H9 (cell line): ENCODE data around the gene C16orf92. TPM values are rescaled to one million over a fixed set of nuclear protein-coding genes. Genes with fewer than 3 reads are reported as not detected.

Experiments
- DNase-seq: peaks from one replicate; pipeline ENCODE4 v3.0.0-alpha.2; 2017
- H2AFZ ChIP-seq: one replicate; pipeline ENCODE4 v1.6.1; 2013; ENCODE audit warnings: mild to moderate bottlenecking, low read length, control low read depth, moderate library complexity
- H2AK5ac ChIP-seq: 2 replicates; pipeline ENCODE4 v1.6.1; 2013; ENCODE audit warnings: low read length, control low read depth, mixed read lengths; ENCODE audit not compliant: insufficient read length
- H2BK120ac ChIP-seq: one replicate; pipeline ENCODE4 v1.6.1; 2013; ENCODE audit warnings: low read depth, mild to moderate bottlenecking, low read length, control low read depth, inconsistent platforms; ENCODE audit not compliant: poor library complexity, severe bottlenecking
- H2BK12ac ChIP-seq: 2 replicates; pipeline ENCODE4 v1.6.1; 2013; ENCODE audit warnings: low read length, control low read depth, mixed read lengths, low read depth; ENCODE audit not compliant: insufficient read length
- H2BK15ac ChIP-seq: 2 replicates; pipeline ENCODE4 v1.6.1; 2013; ENCODE audit warnings: low read depth, low read length, control low read depth
- H2BK20ac ChIP-seq: one replicate; pipeline ENCODE4 v1.6.1; 2013; ENCODE audit warnings: low read depth, mild to moderate bottlenecking, low read length, control low read depth, inconsistent platforms; ENCODE audit not compliant: poor library complexity, severe bottlenecking
- H2BK5ac ChIP-seq: 2 replicates; pipeline ENCODE4 v1.6.1; 2013; ENCODE audit warnings: low read length, control low read depth, mixed read lengths; ENCODE audit not compliant: insufficient read length
- H3K14ac ChIP-seq: 2 replicates; pipeline ENCODE4 v1.6.1; 2013; ENCODE audit warnings: low read length, control low read depth; ENCODE audit not compliant: insufficient read depth
- H3K18ac ChIP-seq: 2 replicates; pipeline ENCODE4 v1.6.1; 2013; ENCODE audit warnings: low read depth, mild to moderate bottlenecking, mixed read lengths, low read length, control low read depth; ENCODE audit not compliant: insufficient read length
- H3K23ac ChIP-seq: 2 replicates; pipeline ENCODE4 v1.6.1; 2013; ENCODE audit warnings: low read length, control low read depth, mixed read lengths, low read depth; ENCODE audit not compliant: insufficient read length
- H3K23me2 ChIP-seq: 2 replicates; pipeline ENCODE4 v1.6.1; 2013; ENCODE audit warnings: low read depth, mild to moderate bottlenecking, mixed read lengths, low read length, control low read depth; ENCODE audit not compliant: insufficient read length, poor library complexity, severe bottlenecking
- H3K27ac ChIP-seq: 2 replicates; pipeline ENCODE4 v1.5.1; 2013; ENCODE audit warnings: low read length, control low read depth, mixed read lengths, low read depth; ENCODE audit not compliant: insufficient read length
- H3K27me3 ChIP-seq: 2 replicates; pipeline ENCODE4 v1.6.1; 2013; ENCODE audit warnings: low read length, control low read depth, inconsistent platforms; ENCODE audit not compliant: insufficient read depth
- H3K4ac ChIP-seq: 2 replicates; pipeline ENCODE4 v1.6.1; 2013; ENCODE audit warnings: low read depth, mild to moderate bottlenecking, control low read depth, inconsistent platforms, low read length, moderate library complexity
- H3K4me1 ChIP-seq: 2 replicates; pipeline ENCODE4 v1.6.1; 2013; ENCODE audit warnings: low read length, control low read depth, inconsistent platforms; ENCODE audit not compliant: insufficient read depth
- H3K4me2 ChIP-seq: 2 replicates; pipeline ENCODE4 v1.6.1; 2013; ENCODE audit warnings: low read length, control low read depth, mixed read lengths; ENCODE audit not compliant: insufficient read length, insufficient read depth
- H3K56ac ChIP-seq: 2 replicates; pipeline ENCODE4 v1.6.1; 2013; ENCODE audit warnings: low read depth, mild to moderate bottlenecking, mixed read lengths, low read length, control low read depth; ENCODE audit not compliant: insufficient read length
- H3K79me1 ChIP-seq: 2 replicates; pipeline ENCODE4 v1.6.1; 2013; ENCODE audit warnings: low read depth, mild to moderate bottlenecking, moderate library complexity, low read length, control low read depth, inconsistent platforms; ENCODE audit not compliant: insufficient read depth, poor library complexity, severe bottlenecking
- H3K79me2 ChIP-seq: 2 replicates; pipeline ENCODE4 v1.6.1; 2013; ENCODE audit warnings: low read length, control low read depth, inconsistent platforms; ENCODE audit not compliant: insufficient read depth
- H3K9ac ChIP-seq: 2 replicates; pipeline ENCODE4 v1.6.1; 2013; ENCODE audit warnings: low read length, control low read depth, mixed read lengths; ENCODE audit not compliant: insufficient read length; ENCODE audit errors: extremely low read depth
- H3K9me3 ChIP-seq: one replicate; pipeline ENCODE4 v1.6.1; 2013; ENCODE audit warnings: low read depth, low read length, inconsistent platforms; ENCODE audit not compliant: control insufficient read depth
- H3T11ph ChIP-seq: one replicate; pipeline ENCODE4 v1.6.1; 2013; ENCODE audit warnings: mild to moderate bottlenecking, low read length, control low read depth, inconsistent platforms
- H4K20me1 ChIP-seq: one replicate; pipeline ENCODE4 v1.6.1; 2013; ENCODE audit not compliant: control insufficient read depth, insufficient read length, insufficient read depth
- H4K5ac ChIP-seq: 2 replicates; pipeline ENCODE4 v1.6.1; 2013; ENCODE audit warnings: low read depth, mild to moderate bottlenecking, mixed read lengths, low read length, control low read depth; ENCODE audit not compliant: insufficient read length
- H4K8ac ChIP-seq: replicated peaks from 2 replicates; pipeline ENCODE4 v1.6.1; 2013; ENCODE audit warnings: low read length, control low read depth, mixed read lengths, low read depth; ENCODE audit not compliant: insufficient read length
- H4K91ac ChIP-seq: 2 replicates; pipeline ENCODE4 v1.6.1; 2013; ENCODE audit warnings: low read depth, mild to moderate bottlenecking, moderate library complexity, mixed read lengths, low read length, control low read depth; ENCODE audit not compliant: insufficient read length
- H3K27ac Mint-ChIP-seq, 3 experiments: 2 replicates in 2 of 3; 3 replicates in 1 of 3; pipeline ENCODE4 v1.8.0; 2020 to 2021; ENCODE audit warnings: mixed read lengths in 3 of 3, mild to moderate bottlenecking in 1 of 3, moderate library complexity in 1 of 3
- H3K27me3 Mint-ChIP-seq: 2 replicates; pipeline ENCODE4 v1.8.0; 2021; ENCODE audit warnings: low read depth, mild to moderate bottlenecking, moderate library complexity, mixed read lengths
- H3K36me3 Mint-ChIP-seq, 3 experiments: 2 replicates in 2 of 3; 3 replicates in 1 of 3; pipeline ENCODE4 v1.8.0; 2020 to 2021; ENCODE audit warnings: low read depth in 3 of 3, mixed read lengths in 3 of 3; ENCODE audit not compliant: insufficient read depth in 1 of 3
- H3K4me1 Mint-ChIP-seq, 2 experiments: 2 replicates each; pipeline ENCODE4 v1.8.0; 2020; ENCODE audit warnings: mixed read lengths in 2 of 2
- H3K4me3 Mint-ChIP-seq, 2 experiments: 2 replicates in 1 of 2; 3 replicates in 1 of 2; pipeline ENCODE4 v1.8.0; 2020 to 2021; ENCODE audit warnings: mild to moderate bottlenecking in 2 of 2, mixed read lengths in 2 of 2, moderate library complexity in 1 of 2
- H3K9me3 Mint-ChIP-seq, 2 experiments: 2 replicates in 1 of 2; 3 replicates in 1 of 2; pipeline ENCODE4 v1.8.0; 2020; ENCODE audit warnings: mild to moderate bottlenecking in 2 of 2, mixed read lengths in 2 of 2, moderate library complexity in 1 of 2
- CTCF ChIP-seq: fragments of 200-600 bp; sonication (generic); conservative IDR thresholded peaks from 3 replicates; pipeline ENCODE4 v1.8.0; 2021; ENCODE audit warnings: antibody characterized with exemption, mild to moderate bottlenecking
- WGBS: extraction: QIAGEN DNeasy Blood & Tissue Kit; methylation state at CpG from one replicate; pipeline ENCODE4 v1.1.7; 2013; ENCODE audit warnings: missing lambda C conversion rate, low lambda C conversion rate, mixed read lengths; ENCODE audit not compliant: insufficient read length; ENCODE audit errors: extremely low coverage; 5-methylcytosine and 5-hydroxymethylcytosine counted together
- total RNA-seq: library from RNA; stranded (reverse); gene quantifications from 2 replicates; pipeline ENCODE4 v1.2.1, GENCODE V29; 2021

The C16orf92 gene
- total RNA-seq, 1 experiment from 2014 or later, result not detected

GRCh38 chr16:30041841-30042240 lies 18.8 kb downstream of the C16orf92 start:
- Mint-ChIP-seq H3K27ac (no peak overlapping the region), H3K9me3 (no peaks in the 10 kb centered on the region; a peak in 1 of 5 replicates), H3K4me1 (no peaks in the 10 kb centered on the region), H3K4me3 (no peak overlapping the region), H3K36me3 (no peaks in the 10 kb centered on the region), H3K27me3 (peaks cover 24% of the 10 kb centered on the region)
- no peak overlapping the region for H2BK120ac ChIP-seq
- DNase-seq, result no peak
- no peaks in the 10 kb centered on the region for H3K4me1 ChIP-seq
- no peak overlapping the region for H3K4ac ChIP-seq
- no peak overlapping the region for H3K14ac ChIP-seq
- H3T11ph ChIP-seq, result no peak overlapping the region
- H2AK5ac ChIP-seq, result no peak overlapping the region
- no peaks in the 10 kb centered on the region for H3K79me1 ChIP-seq
- no peak overlapping the region for H2BK12ac ChIP-seq
- no peak overlapping the region for H3K9ac ChIP-seq
- no peaks in the 10 kb centered on the region for H3K9me3 ChIP-seq
- H4K8ac ChIP-seq, result no peak overlapping the region
- no peak overlapping the region for H2BK20ac ChIP-seq
- H2BK5ac ChIP-seq, result no peak overlapping the region
- no peaks in the 10 kb centered on the region for H3K79me2 ChIP-seq
- no peak overlapping the region for H2BK15ac ChIP-seq
- TF ChIP-seq CTCF, result peak; percentile 63
- no peak overlapping the region for H3K27ac ChIP-seq
- WGBS, result no CpG with 5 or more reads among the region's 5 CpGs
- no peak overlapping the region for H3K23ac ChIP-seq
- no peak overlapping the region for H4K91ac ChIP-seq
- no peaks in the 10 kb centered on the region for H3K27me3 ChIP-seq
- H3K23me2 ChIP-seq, result no peaks in the 10 kb centered on the region
- no peak overlapping the region for H2AFZ ChIP-seq
- no peak overlapping the region for H4K5ac ChIP-seq
- no peak overlapping the region for H3K18ac ChIP-seq
- H4K20me1 ChIP-seq, result no peaks in the 10 kb centered on the region
- no peak overlapping the region for H3K4me2 ChIP-seq
- no peak overlapping the region for H3K56ac ChIP-seq
